ENCODE results near the gene CPPED1.

DNA sequence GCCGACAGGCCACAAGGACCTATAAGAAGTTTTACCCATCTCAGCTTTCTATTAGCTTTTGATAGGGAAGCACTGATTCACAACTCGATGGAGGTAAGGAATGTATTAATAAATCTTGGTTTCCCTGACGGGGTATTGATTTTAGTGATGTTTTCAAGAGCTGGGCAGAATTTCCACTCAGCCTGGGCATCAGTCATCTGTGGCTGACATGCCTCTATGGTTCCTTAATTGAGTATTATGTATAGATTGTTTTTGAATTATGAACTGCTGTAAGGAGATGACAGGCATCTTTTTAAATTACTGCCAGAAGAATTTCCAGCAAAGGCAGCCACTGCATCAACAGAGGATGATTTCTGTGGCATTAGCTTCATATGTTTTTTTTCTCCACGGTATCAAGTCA is 128.6 kb downstream of the CPPED1 start:
- TF ChIP-seq, protein P1, sequence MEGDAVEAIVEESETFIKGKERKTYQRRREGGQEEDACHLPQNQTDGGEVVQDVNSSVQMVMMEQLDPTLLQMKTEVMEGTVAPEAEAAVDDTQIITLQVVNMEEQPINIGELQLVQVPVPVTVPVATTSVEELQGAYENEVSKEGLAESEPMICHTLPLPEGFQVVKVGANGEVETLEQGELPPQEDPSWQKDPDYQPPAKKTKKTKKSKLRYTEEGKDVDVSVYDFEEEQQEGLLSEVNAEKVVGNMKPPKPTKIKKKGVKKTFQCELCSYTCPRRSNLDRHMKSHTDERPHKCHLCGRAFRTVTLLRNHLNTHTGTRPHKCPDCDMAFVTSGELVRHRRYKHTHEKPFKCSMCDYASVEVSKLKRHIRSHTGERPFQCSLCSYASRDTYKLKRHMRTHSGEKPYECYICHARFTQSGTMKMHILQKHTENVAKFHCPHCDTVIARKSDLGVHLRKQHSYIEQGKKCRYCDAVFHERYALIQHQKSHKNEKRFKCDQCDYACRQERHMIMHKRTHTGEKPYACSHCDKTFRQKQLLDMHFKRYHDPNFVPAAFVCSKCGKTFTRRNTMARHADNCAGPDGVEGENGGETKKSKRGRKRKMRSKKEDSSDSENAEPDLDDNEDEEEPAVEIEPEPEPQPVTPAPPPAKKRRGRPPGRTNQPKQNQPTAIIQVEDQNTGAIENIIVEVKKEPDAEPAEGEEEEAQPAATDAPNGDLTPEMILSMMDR (IDR thresholded peaks at IDR 0.05), result no peak
- TF ChIP-seq POLR2A (IDR thresholded peaks at IDR 0.05), result no peak
